HL-60/S4 (cell line): ENCODE data around the gene CNTFR.
"Not testable (repeated sequence)": the region's sequence is repeated elsewhere in the genome, so short reads cannot be mapped to it uniquely, and the experiment has no call there.

Experiments
- in situ Hi-C: fragments of 300-500 bp; cut with MboI; formaldehyde crosslinking; loops from 2 replicates; pipeline ENCODE4 v1.14.3; 2022; ENCODE audit warnings: low sequenced_read_pairs

The CNTFR gene

DNA sequence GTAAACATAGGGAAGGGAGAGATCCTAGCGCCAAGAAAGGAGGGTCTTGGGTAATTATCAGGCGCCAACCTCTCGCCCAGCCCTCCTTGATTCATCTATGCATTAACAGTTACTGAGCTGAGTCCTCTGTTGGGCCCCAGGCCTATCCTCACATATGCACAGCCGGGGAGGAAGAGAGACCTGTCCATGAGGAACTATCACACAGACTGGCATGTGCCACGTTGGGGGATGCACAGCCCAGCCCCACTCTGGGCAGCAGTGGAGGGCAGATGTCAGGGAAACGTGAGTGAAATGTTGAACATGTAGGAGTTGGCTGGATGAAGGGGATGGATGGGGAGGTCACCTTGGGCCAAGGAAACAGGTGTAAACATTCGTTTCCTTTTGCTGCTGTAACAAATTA lies 48.0 kb downstream of the CNTFR start:
- in situ Hi-C loops: no loop called here

- in situ Hi-C loops: no loop called here
Measured at GRCh38 chr9:34540827-34541226, 48.7 kb downstream of the CNTFR start.

DNA sequence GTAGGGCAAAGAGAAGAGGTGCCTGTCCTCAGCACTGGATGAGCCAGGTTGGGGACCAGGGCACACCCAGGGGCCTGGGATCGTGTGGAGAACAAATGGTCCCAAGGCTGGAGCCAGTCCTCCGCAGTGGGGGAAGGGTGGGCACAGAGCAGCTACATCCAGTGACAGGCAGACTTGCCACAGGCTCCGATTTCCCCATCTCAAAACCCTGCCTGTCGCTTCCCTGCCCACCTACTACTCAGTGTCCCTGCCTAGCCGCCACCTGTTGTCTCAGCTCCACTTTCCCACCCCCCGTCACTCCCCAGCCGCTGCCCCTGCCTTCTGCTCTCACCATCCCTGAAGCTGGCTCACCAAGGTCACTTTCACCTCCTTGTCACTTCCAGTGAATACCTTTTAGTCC lies 52.8 kb downstream of the CNTFR start:
- in situ Hi-C loops: no loop called here

DNA sequence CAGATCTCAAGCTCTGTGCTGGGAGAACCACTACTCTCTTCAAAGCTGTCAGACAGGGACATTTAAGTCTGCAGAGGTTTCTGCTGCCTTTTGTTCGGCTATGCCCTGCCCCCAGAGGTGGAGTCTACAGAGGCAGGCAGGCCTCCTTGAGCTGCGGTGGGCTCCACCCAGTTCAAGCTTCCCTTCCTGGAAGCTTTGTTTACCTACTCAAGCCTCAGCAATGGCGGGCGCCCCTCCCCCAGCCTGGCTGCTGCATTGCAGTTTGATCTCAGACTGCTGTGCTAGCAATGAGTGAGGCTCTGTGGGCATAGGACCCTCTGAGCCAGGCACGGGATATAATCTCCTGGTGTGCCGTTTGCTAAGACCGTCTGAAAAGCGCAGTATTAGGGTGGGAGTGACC lies 57.5 kb downstream of the CNTFR start:
- in situ Hi-C loops: not testable (repeated sequence)

- in situ Hi-C loops: no loop called here
Measured at GRCh38 chr9:34526026-34526425, 63.5 kb downstream of the CNTFR start.

DNA sequence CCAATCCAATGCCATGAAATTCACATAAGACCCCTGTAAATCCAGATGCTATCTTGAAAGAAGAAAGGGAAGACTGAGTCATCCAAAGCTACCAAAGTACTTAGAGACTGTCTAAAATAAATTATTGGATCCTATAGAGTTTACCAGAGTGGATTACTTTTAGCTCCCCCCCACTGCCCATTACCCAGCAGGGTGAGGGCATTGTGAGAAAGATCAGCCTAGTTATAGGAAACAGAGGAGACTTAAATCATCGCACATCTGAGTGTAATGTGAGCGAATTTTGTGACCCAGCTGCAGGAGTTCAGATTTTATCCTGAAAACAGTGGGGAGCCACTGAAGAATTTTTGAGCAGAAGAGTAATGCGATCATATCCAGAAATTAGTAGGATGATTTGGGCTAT lies 65.2 kb downstream of the CNTFR start:
- in situ Hi-C loops: no loop called here

DNA sequence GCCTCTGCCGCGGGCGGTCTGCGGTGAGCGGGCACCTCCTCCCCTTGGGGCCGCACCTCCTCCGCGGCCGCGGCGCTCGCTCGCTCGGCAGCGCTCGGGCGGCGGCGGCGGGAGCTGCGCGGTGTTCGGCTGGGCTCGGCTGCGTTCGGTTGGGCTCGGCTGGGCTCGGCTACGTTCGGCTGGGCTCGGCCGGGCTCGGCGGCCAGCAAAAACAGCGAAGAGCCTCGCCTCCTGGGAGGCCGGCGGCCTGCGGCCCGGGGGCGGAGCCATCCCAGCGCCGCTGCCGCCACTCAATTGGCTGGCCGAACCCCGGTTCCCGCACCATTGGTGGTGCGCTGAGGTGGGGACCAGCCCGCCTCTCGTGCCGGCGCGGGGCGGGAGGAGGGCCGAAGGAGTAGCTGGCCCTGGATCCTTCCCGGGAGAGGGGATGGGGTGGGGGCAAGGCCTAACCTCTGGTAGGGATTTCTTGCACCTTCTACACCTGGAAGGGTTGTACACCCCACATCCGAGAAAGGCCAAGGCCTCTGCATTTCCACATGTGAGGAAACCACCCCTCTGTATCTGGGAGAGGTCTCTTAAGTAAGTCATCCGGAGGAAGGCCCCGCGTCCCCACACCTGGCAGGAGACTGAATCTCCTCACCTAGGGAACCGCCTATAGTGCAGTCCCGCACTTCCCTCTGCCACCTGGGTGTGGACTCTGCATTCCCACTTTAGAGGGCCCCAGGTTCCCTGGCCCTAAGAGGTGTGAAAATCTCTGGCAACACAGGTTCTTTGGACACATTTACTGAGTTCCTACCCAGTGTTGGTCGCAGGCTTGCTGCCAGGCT lies 66.3 kb downstream of the CNTFR start, which contains the start of gene ENHO:
Gene ENHO, minus strand, starts transcription at position 20 of the 827 bp plus-strand sequence. CDS start 1,295 bp downstream, outside the sequence.
- in situ Hi-C loops: no loop called here

DNA sequence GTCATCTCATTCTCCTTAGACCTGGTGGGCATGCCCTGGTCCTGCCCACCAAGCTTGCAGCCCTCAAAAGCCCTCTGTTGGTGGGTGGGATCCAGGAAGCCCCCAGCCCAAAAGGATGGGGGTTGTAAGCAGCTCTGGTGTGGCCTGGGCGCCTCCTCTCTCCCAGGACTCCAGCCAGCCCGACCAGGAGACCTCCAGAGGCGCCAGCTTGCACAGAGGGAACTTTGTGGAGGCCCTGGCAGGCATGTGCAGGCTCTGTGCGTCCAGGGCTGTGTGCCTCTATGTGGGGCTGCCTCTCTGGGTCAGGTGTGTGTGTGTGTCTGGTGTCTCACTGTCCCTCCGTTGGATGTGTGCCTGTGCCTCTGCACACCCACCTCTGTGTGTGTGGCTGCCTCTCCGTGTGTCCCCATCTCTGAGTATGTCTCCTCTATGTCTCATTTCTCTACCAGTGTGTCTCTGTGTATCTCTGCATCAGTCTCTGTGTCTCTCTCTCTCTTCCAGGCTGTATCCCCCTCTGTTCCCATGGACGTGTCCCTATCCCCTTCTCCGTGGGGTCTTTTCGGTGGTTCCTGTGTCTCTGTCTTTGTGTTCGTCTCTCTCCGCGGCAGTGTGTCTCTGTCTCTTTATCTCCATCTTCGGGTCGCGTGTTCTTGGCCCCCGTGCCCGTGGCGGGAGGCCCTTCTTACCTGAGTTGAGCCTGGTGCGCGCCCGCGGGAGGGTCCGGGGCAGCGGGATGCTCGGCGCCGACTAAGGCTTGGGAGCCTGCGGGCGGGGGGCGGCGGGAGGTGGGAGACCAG lies 67.2 kb downstream of the CNTFR start:
- in situ Hi-C loops: no loop called here

DNA sequence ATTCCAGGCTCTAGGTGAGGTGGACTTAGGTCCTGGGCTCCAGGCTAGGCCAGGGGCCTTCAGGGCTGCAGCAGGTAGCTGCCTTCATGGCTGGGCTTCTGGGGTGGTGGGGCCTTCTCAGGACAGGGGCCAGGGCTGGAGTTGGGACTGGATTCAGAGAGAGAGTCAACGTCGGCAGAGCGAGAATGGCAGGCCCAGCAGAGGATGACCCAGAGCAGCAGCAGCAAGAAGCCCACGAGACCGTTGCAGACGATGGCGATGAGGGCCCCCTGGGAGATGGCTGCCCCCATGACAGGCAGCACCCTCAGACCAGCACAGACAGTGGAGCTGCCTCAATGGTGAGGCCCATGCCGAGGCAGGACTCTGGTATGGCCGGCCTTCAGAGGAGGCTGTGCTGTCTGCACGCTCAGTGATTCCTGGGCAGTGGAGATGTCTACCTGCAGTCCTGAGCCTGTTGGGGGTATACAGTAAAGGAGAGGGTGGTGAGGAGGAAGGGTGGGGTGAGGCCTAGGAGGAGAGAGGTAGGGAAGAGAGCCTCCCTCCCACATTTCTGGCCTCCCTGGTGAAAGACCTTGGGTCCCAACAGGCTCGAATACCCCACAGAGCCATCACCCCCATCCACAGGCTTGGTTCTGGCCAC lies 68.0 kb downstream of the CNTFR start:
- in situ Hi-C loops: no loop called here

- in situ Hi-C loops: no loop called here
Measured at GRCh38 chr9:34520505-34521385, 68.8 kb downstream of the CNTFR start.

DNA sequence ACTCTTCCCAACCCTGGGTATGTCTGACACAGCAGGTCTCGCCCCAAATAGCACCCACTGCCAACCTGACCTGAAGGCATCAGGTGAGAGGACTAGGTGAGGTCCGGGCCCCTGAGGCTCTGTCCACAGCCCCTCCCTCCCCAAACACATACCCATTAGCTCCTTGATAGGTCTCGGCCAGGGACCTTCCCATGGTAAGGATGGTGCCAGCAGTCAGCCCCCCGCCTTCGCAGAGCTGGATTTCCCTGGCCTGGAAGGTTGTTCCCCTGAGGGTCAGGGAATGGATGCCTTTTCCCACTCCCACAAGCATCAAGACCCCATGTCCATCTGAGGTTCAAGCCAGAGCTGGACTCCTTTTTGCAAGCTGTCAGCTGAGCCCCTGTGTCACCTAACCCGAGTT lies 69.4 kb downstream of the CNTFR start:
- in situ Hi-C loops: no loop called here

- in situ Hi-C loops: no loop called here
Measured at GRCh38 chr9:34519321-34520020, 70.1 kb downstream of the CNTFR start.

GRCh38 chr9:34518896-34519295 lies 70.6 kb downstream of the CNTFR start:
- in situ Hi-C loops: no loop called here

DNA sequence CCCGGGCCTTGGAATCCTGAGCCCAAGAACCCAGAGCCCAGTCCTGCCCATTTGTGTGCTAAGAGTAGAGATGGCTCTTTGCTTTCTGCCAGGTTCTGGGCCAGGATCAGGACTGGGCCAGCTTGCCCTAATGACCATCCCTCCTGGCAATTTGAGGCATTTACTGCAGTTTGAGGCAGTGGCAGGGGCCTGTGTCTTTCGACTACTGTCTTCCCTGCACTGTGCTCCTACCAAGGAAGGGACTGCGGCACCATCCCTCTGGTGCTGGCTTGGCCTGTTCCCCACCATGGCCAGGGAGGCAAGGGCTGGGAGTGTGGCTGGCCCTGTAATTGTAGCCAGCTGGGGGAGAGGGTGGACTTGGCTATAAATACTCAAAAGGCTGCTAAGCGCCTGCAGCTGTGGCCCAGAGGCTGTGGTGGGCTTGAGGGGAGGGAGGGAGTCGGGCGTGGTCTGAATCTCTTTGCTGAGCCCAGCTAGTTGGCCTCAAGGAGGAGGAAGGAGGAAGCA lies 71.4 kb downstream of the CNTFR start:
- in situ Hi-C loops: no loop called here

DNA sequence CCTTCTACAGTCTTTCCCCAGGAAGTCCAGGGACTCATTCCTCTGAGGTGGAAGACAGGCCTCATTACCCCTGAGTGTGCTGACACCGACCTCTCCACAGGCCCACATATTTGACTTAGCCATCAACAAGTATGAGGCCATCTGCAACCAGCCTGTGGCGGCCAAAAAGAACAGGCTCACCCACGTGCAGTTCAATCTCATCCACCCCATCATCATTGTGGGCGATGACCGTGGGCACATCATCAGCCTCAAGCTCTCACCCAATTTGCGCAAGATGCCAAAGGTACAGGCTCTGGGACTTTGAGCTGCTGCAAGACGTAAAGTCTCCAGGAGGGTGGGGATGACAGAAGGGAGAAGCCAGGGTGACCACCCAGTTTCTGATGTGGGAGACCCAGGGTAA lies 72.3 kb downstream of the CNTFR start:
- in situ Hi-C loops: no loop called here

DNA sequence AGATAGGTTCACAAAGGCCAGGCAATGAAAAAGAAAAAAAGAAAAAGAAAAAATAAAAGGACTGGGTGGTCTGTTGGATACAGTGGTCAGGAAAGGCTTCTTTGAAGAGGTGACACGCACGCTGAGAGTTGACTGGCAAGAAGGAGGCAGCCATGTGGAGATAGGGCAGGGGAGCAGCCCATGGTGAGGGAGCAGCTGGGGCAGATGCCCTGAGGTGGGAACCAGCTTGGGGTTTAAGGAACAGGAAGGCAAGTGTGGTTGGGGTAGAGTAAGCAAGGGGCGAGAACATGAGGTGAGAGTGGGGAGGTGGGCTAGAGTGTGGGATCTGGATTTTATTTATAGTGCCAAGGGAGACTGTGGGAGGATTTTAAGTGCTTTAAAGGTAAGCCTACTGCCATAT lies 73.6 kb downstream of the CNTFR start:
- in situ Hi-C loops: no loop called here

DNA sequence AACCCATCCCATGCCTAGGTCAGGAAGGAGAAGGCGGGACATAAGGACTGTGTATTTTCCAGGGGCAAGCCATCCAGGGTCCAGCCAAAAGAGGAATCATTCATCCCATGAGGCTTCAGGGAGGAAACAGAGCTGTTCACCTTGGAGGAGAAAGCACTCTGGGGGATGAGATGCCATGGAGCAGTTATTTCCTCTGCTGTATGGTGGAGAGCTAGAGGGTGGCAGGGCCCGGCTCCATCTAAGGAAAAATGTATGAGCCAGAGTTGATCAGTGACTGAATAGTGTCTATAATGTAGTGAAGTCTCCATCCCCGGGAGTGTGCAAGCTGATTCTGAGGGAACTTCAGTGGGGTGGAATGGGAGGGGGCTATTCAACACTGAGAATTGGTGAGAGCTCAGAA lies 74.7 kb downstream of the CNTFR start:
- in situ Hi-C loops: no loop called here

DNA sequence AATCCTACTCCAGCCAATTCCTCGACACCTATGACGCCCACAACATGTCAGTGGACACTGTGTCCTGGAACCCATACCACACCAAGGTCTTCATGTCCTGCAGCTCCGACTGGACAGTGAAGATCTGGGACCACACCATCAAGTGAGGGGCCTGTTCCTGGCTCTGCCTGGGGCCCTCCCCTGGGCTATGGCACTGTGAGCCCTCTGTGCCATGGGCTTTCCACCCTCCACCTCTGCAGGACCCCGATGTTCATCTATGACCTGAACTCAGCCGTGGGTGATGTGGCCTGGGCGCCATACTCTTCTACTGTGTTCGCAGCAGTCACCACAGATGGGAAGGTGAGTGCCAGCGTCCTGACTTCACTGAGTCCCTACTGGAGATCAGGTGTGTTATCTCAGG lies 75.1 kb downstream of the CNTFR start:
- in situ Hi-C loops: no loop called here

DNA sequence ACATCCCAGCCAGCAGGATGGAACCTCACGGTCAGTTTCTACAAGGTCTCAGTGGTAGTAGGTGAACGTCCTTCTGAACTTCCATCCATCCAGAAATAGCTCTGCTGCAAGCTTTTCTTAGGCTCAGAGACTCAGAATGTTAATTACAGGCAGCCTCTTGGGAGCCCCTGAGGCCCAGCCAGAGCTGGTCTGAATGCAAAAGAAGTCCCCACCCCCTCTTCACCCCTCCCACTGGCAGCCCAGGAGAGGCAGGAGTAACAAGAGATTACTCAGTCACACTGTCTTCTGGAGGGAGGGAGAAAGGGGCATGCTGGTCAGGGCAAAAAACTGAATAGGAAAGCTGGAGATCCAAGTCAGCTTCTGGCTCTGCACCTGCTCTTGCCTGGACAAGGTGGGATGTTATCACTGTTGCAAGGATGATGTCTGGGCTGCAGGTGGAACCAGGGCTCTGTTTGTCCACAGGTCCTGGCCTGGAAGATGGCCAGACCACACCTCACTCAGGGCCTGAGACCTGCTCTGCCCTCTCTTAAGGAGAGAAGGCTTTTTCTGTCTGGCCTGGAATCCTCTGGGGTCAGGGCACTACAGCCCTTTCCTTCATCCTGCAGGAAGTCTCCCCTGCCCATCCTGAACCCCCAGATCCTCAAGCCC lies 75.8 kb downstream of the CNTFR start:
- in situ Hi-C loops: no loop called here
